Measurements from ENCODE around the gene IL1F10. TPM values are rescaled to one million over a fixed set of nuclear protein-coding genes. Genes with fewer than 3 reads are reported as not detected.

The IL1F10 gene
- total RNA-seq, 1 donor from 2014 or later = not detected

GRCh38 chr2:113105047-113105785 lies 37.4 kb downstream of the IL1F10 start:
- Mint-ChIP-seq H3K27me3 (peaks cover 19% of the 10 kb centered on the region), H3K27ac (no peak overlapping the region), H3K4me1 (ENCODE audit: unreplicated experiment) (no peaks in the 10 kb centered on the region), H3K36me3 (no peaks in the 10 kb centered on the region), H3K9me3 (peaks cover 5% of the 10 kb centered on the region), H3K4me3 (no peak overlapping the region)
- TF ChIP-seq, protein P1, sequence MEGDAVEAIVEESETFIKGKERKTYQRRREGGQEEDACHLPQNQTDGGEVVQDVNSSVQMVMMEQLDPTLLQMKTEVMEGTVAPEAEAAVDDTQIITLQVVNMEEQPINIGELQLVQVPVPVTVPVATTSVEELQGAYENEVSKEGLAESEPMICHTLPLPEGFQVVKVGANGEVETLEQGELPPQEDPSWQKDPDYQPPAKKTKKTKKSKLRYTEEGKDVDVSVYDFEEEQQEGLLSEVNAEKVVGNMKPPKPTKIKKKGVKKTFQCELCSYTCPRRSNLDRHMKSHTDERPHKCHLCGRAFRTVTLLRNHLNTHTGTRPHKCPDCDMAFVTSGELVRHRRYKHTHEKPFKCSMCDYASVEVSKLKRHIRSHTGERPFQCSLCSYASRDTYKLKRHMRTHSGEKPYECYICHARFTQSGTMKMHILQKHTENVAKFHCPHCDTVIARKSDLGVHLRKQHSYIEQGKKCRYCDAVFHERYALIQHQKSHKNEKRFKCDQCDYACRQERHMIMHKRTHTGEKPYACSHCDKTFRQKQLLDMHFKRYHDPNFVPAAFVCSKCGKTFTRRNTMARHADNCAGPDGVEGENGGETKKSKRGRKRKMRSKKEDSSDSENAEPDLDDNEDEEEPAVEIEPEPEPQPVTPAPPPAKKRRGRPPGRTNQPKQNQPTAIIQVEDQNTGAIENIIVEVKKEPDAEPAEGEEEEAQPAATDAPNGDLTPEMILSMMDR (conservative IDR thresholded peaks at IDR 0.05) = no peak
- no peak for DNase-seq (ENCODE audit: extremely low spot score, unreplicated experiment)

DNA sequence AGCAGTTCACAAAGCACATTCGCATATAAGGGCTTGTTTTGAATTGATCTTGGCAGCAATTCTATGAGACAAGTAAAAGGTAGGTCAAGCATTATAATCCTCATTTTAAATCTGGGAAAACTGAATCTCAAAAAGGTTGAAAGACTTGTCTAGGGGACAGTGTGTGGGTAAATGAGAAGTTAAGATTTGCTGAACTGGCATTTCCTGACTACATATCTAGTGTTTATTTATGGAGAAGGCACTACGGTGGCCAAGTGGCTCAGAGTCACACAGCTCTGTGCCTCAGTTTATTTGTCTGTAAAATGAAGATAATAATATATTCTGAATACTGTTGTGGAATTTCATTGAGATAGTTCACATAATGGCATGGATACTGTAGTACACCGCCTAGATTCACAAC lies 43.4 kb downstream of the IL1F10 start:
- H3K27ac Mint-ChIP-seq = no peak overlapping the region
- DNase-seq (ENCODE audit: extremely low spot score, unreplicated experiment) = no peak
- no peaks in the 10 kb centered on the region for H3K4me1 Mint-ChIP-seq (ENCODE audit: unreplicated experiment)
- no peaks in the 10 kb centered on the region for H3K9me3 Mint-ChIP-seq
- no peak overlapping the region for H3K4me3 Mint-ChIP-seq
- H3K27me3 Mint-ChIP-seq = peaks cover 14% of the 10 kb centered on the region
- H3K36me3 Mint-ChIP-seq = no peaks in the 10 kb centered on the region
- TF ChIP-seq, protein P1 (conservative IDR thresholded peaks at IDR 0.05) = no peak

GRCh38 chr2:113111823-113112287 lies 44.1 kb downstream of the IL1F10 start:
- DNase-seq (ENCODE audit: extremely low spot score, unreplicated experiment) = no peak
- TF ChIP-seq, protein P1 (conservative IDR thresholded peaks at IDR 0.05) = no peak
- H3K27ac Mint-ChIP-seq = no peak overlapping the region
- no peaks in the 10 kb centered on the region for H3K4me1 Mint-ChIP-seq (ENCODE audit: unreplicated experiment)
- no peaks in the 10 kb centered on the region for H3K9me3 Mint-ChIP-seq
- H3K36me3 Mint-ChIP-seq = no peaks in the 10 kb centered on the region
- H3K27me3 Mint-ChIP-seq = peaks cover 13% of the 10 kb centered on the region
- H3K4me3 Mint-ChIP-seq = no peak overlapping the region

- Mint-ChIP-seq H3K4me3 (no peak overlapping the region), H3K4me1 (ENCODE audit: unreplicated experiment) (no peaks in the 10 kb centered on the region), H3K27ac (no peak overlapping the region), H3K9me3 (no peaks in the 10 kb centered on the region), H3K27me3 (peaks cover 11% of the 10 kb centered on the region), H3K36me3 (no peaks in the 10 kb centered on the region)
- TF ChIP-seq, protein P1 (conservative IDR thresholded peaks at IDR 0.05) = no peak
- DNase-seq (ENCODE audit: extremely low spot score, unreplicated experiment) = no peak
These were observed 44.7 kb downstream of the IL1F10 start for GRCh38 chr2:113112441-113112840.

DNA sequence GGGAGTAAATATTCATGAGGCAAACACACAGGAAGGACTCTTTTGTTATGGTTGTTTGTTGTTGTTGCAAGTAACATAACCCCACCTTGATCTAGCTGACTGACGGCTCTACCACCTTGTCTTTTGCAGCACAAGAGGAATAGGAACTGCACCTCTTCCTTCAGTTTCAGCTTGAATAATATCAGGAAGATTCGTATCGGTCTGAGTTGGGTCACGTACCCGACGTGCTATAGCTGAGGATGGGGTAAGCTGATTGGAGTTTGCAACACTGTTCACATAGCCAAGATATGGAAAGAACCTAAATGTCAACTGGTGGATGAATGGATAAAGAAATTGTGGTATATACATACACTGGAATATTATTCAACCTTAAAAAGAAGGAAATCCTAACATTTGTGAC lies 45.1 kb downstream of the IL1F10 start:
- Mint-ChIP-seq H3K9me3 (no peaks in the 10 kb centered on the region), H3K4me3 (no peak overlapping the region), H3K27me3 (peaks cover 11% of the 10 kb centered on the region), H3K27ac (no peak overlapping the region), H3K4me1 (ENCODE audit: unreplicated experiment) (no peaks in the 10 kb centered on the region), H3K36me3 (no peaks in the 10 kb centered on the region)
- no peak for DNase-seq (ENCODE audit: extremely low spot score, unreplicated experiment)
- TF ChIP-seq, protein P1 (conservative IDR thresholded peaks at IDR 0.05) = no peak
